Effector memory CD8-positive, alpha-beta T cell (primary cell): ENCODE measurements around the gene AK9.
A peak's percentile ranks its signal among the peaks of the same experiment; 100 is the strongest.
"Not testable (repeated sequence)": the region's sequence is repeated elsewhere in the genome, so short reads cannot be mapped to it uniquely, and the experiment has no call there.

Experiments used
- ATAC-seq: fragments of 150-1000 bp; cut with Tn5 transposase; replicated peaks from 2 replicates; pipeline ENCODE4 v1.10.0; 2021; ENCODE audit warnings: mild to moderate bottlenecking, moderate library complexity
- DNase-seq, 3 experiments: peaks; one replicate each; pipeline ENCODE4 v3.0.0; 2021
- H3K27ac Mint-ChIP-seq, 2 donors: one replicate each; pipeline ENCODE4 v1.8.0; 2022; ENCODE audit warnings: mild to moderate bottlenecking in 2 of 2, mixed read lengths in 2 of 2, moderate library complexity in 2 of 2
- H3K27me3 Mint-ChIP-seq, 2 donors: one replicate each; pipeline ENCODE4 v1.8.0; 2022; ENCODE audit warnings: mixed read lengths in 2 of 2
- H3K36me3 Mint-ChIP-seq: one replicate; pipeline ENCODE4 v1.8.0; 2022; ENCODE audit warnings: mild to moderate bottlenecking, moderate library complexity, mixed read lengths; ENCODE audit not compliant: insufficient read depth
- H3K4me1 Mint-ChIP-seq, 2 donors: one replicate each; pipeline ENCODE4 v1.8.0; 2022; ENCODE audit warnings: low read depth in 2 of 2, mixed read lengths in 2 of 2
- H3K4me3 Mint-ChIP-seq, 2 donors: one replicate each; pipeline ENCODE4 v1.8.0; 2022; ENCODE audit warnings: mild to moderate bottlenecking in 2 of 2, mixed read lengths in 2 of 2, moderate library complexity in 2 of 2
- H3K9me3 Mint-ChIP-seq, 2 donors: one replicate each; pipeline ENCODE4 v1.8.0; 2022; ENCODE audit warnings: mixed read lengths in 2 of 2

AK9 gene

DNA sequence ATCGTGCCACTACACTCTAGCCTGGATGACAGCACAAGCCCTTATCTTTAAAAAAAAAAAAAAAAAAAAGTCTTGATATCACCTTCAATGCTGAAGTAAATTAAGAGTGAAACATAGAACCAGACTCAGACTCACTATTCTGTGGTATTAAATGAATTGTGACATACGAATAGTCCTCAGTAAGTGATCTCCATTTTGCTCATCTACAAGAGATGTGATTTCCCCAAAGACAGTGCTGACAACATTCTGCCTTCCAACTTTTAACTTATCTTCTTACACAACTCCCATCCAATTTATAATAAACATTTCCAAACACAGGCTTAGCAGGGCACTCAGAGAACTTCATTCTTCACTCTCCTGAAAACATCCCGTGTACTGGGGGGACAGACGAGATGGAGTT, 216.0 kb downstream of the AK9 start:
- no peak for ATAC-seq
- Mint-ChIP-seq H3K9me3 (no peaks in the 10 kb centered on the region), H3K36me3 (peaks cover 73% of the 10 kb centered on the region), H3K27me3 (no peaks in the 10 kb centered on the region), H3K27ac (no peak overlapping the region), H3K4me3 (no peak overlapping the region), H3K4me1 (peaks cover 52 to 66% of the 10 kb centered on the region in 2 donors)
- DNase-seq, result no peak

DNA sequence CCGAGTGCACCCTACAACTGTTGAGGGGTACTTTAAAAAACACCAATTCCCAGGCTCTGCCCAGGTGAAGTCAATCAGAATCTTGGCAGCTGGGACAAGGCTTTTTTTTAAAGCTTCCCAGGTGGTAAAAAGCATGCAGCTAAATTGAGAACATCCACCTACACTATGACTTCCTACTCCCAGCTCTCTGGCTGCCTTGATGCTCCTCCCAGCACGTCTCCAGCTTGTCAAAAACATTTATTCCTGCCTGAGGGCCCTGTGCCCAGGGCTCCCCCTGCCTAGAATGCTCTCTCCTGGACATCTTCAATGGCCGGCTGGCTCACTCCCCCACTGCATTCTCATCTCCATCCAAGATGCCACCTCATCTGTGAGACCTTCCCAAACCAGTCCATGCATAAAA, 217.9 kb downstream of the AK9 start:
- ATAC-seq (no peak), DNase-seq (no peak)
- Mint-ChIP-seq H3K36me3 (peaks cover 62% of the 10 kb centered on the region), H3K9me3 (no peaks in the 10 kb centered on the region), H3K4me3 (no peak overlapping the region), H3K4me1 (peaks cover 45 to 53% of the 10 kb centered on the region in 2 donors), H3K27ac (peak overlapping the region; percentile 4 to 57), H3K27me3 (no peaks in the 10 kb centered on the region)

GRCh38 chr6:109472132-109472995, 218.6 kb downstream of the AK9 start:
- DNase-seq, result no peak
- peaks cover 70% of the 10 kb centered on the region for H3K36me3 Mint-ChIP-seq
- no peaks in the 10 kb centered on the region for H3K27me3 Mint-ChIP-seq
- H3K4me1 Mint-ChIP-seq, result peaks cover 39 to 45% of the 10 kb centered on the region in 2 donors
- H3K9me3 Mint-ChIP-seq, result no peaks in the 10 kb centered on the region
- H3K27ac Mint-ChIP-seq, result peak overlapping the region; percentile 57
- no peak overlapping the region for H3K4me3 Mint-ChIP-seq
- no peak for ATAC-seq

- peak overlapping the region; percentile 42 to 57 for H3K27ac Mint-ChIP-seq
- no peak for ATAC-seq
- no peak for DNase-seq
- peaks cover 76% of the 10 kb centered on the region for H3K36me3 Mint-ChIP-seq
- no peaks in the 10 kb centered on the region for H3K9me3 Mint-ChIP-seq
- peaks cover 32 to 36% of the 10 kb centered on the region in 2 donors for H3K4me1 Mint-ChIP-seq
- no peaks in the 10 kb centered on the region for H3K27me3 Mint-ChIP-seq
- no peak overlapping the region for H3K4me3 Mint-ChIP-seq
These were observed 219.7 kb downstream of the AK9 start for GRCh38 chr6:109471105-109471810.

DNA sequence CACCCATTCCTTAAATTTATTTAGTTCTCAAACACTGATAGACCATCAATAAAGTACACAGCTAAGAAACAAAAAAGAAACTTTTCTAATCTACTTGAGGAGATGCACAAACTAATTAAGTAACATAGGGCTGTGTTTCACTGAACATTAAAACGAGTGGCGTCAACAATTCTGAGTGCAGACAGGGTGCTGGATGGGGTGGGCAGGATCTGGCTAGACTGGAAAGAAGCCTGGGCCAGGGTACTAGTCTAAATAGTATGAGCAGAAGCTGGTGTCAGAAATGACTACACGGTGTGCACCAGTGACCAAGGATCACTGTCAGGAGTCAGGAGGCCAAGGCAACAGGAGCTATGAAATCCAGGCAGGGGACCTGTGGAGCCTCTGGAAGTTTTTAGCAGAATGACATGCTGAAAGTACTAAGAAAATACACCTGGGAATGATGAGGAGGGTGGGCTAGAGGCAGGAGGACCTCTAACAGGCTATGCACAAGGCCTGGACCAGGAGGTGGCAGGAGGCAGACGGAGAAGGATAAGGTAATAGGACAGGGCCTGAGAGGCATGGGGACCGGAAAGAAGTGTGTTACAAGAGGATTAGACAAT, 221.3 kb downstream of the AK9 start:
- H3K4me1 Mint-ChIP-seq, result peaks cover 29 to 33% of the 10 kb centered on the region in 2 donors

DNA sequence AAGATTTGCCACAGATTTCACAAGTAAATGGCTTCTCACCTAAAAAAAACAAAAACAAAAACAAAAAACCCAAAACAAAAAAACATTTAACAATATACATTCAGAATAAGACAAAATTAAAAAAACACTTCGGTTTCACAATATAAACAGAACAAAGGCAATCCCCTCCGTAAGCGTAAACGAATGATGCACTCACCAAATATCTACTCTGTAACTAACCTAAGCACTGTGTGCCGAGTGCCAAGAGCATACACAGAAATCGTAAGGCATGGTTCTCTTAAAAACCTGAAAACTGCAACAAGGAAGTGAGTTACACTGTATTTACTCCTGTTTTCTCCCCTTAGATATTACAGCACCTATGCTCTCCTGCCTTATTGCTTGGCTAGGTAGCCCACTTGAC, 223.3 kb downstream of the AK9 start:
- H3K27ac Mint-ChIP-seq, result peak overlapping the region in 1 of 2 donors; percentile 13
- no peaks in the 10 kb centered on the region for H3K9me3 Mint-ChIP-seq
- ATAC-seq, result no peak
- peaks cover 20 to 29% of the 10 kb centered on the region in 2 donors for H3K4me1 Mint-ChIP-seq
- H3K4me3 Mint-ChIP-seq, result no peak overlapping the region
- no peaks in the 10 kb centered on the region for H3K27me3 Mint-ChIP-seq
- peaks cover 77% of the 10 kb centered on the region for H3K36me3 Mint-ChIP-seq
- DNase-seq, result no peak

More for the DNA sequence above, 221.3 kb downstream of the AK9 start:
- H3K9me3 Mint-ChIP-seq, result no peaks in the 10 kb centered on the region
- H3K27ac Mint-ChIP-seq, result no peak overlapping the region
- no peak overlapping the region for H3K4me3 Mint-ChIP-seq
- no peaks in the 10 kb centered on the region for H3K27me3 Mint-ChIP-seq
- H3K36me3 Mint-ChIP-seq, result peaks cover 76% of the 10 kb centered on the region
- ATAC-seq, result no peak
- no peak for DNase-seq

GRCh38 chr6:109466212-109466923, 224.6 kb downstream of the AK9 start:
- H3K4me3 Mint-ChIP-seq, result no peak overlapping the region
- ATAC-seq (no peak), DNase-seq (no peak)
- H3K36me3 Mint-ChIP-seq, result peaks cover 79% of the 10 kb centered on the region
- H3K4me1 Mint-ChIP-seq, result peaks cover 13 to 25% of the 10 kb centered on the region in 2 donors
- H3K9me3 Mint-ChIP-seq, result no peaks in the 10 kb centered on the region
- H3K27ac Mint-ChIP-seq, result peak overlapping the region in 1 of 2 donors; percentile 46
- H3K27me3 Mint-ChIP-seq, result no peaks in the 10 kb centered on the region

DNA sequence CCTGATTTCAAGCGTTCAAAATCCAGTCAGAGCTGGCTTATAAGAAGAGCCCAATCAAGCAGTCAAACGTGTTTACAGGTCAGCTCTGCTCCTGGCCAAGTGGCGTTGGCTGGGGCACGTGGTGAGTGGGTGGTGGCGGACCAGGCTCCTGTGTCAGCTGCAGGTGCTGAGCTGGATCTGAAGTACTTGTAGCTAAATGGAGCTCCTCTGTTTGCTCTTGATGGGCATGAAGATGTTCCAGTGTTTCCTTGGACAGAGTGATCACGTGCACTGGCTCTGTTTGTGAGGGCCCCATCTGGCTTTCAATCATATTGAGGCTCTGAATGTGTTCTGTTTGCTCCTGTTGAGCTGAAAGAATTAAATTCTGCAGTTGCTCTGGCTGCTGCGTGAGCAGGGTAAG, 225.2 kb downstream of the AK9 start:
- H3K27me3 Mint-ChIP-seq, result no peaks in the 10 kb centered on the region
- H3K36me3 Mint-ChIP-seq, result peaks cover 76% of the 10 kb centered on the region
- peak overlapping the region in 1 of 2 donors; percentile 60 for H3K27ac Mint-ChIP-seq
- H3K4me1 Mint-ChIP-seq, result peaks cover 10 to 25% of the 10 kb centered on the region in 2 donors
- no peaks in the 10 kb centered on the region for H3K9me3 Mint-ChIP-seq
- DNase-seq, result no peak
- no peak for ATAC-seq
- H3K4me3 Mint-ChIP-seq, result no peak overlapping the region

- Mint-ChIP-seq H3K9me3 (no peaks in the 10 kb centered on the region), H3K36me3 (peaks cover 49% of the 10 kb centered on the region), H3K4me1 (peaks cover 16 to 44% of the 10 kb centered on the region in 2 donors), H3K27me3 (no peaks in the 10 kb centered on the region), H3K4me3 (no peak overlapping the region), H3K27ac (peak overlapping the region in 1 of 2 donors; percentile 12)
- no peak for DNase-seq
- ATAC-seq, result no peak
These were observed 229.1 kb downstream of the AK9 start for GRCh38 chr6:109461733-109462526.

DNA sequence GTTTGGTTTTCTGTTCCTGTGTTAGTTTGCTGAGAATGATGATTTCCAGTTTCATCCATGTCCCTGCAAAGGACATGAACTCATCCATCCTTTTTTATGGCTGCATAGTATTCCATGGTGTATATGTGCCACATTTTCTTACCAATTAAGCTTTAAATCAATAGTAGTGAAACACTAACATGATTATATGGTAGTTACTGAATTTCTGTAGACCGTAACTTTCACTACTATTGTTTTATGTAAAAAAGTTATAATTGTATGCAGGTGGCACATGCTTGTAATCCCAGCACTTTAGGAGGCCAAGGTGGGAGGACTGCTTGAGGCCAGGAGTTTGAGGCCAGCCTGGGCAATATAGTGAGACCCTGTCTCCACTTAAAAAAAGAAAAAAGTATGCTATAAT, 229.8 kb downstream of the AK9 start:
- Mint-ChIP-seq H3K36me3 (peaks cover 44% of the 10 kb centered on the region), H3K4me1 (peaks cover 20 to 49% of the 10 kb centered on the region in 2 donors)
- not testable (repeated sequence) for H3K27me3 Mint-ChIP-seq, H3K4me3 Mint-ChIP-seq, H3K9me3 Mint-ChIP-seq, DNase-seq, ATAC-seq, H3K27ac Mint-ChIP-seq

DNA sequence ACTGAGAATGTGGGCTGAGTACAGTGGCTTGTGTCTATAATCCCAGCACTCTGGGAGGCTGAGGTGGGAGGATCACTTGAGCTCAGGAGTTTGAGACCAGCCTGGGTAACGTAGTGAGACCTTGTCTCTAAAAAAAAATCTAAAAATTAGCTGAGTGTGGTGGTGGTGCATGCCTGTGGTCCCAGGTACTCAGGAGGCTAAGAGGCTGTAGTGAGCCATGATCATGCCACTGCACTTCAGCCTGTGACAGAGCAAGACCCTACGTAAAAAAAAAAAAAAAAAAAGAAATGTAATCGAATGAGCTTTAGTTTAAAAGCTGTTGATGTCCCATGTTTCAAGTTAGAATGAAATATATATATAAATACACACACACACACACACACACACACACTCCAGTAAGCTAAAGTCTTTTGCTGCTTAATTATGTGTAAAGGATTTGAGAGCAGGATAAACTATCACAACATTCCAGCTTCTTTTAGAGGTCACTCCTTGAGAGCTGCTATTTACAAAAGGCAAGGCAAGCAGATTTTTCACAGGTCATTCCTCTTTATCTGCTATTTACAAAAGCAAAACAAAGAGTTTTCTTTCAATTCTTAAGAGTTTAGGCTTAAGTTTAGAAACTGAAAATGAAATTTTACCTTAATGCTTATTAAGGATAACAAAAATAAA, 230.7 kb downstream of the AK9 start:
- H3K4me3 Mint-ChIP-seq, result no peak overlapping the region
- H3K27ac Mint-ChIP-seq, result peak overlapping the region; percentile 4 to 7
- H3K36me3 Mint-ChIP-seq, result peaks cover 37% of the 10 kb centered on the region
- no peaks in the 10 kb centered on the region for H3K9me3 Mint-ChIP-seq
- H3K4me1 Mint-ChIP-seq, result peaks cover 20 to 41% of the 10 kb centered on the region in 2 donors
- ATAC-seq (no peak), DNase-seq (no peak)
- H3K27me3 Mint-ChIP-seq, result no peaks in the 10 kb centered on the region
